Lower leg skin (tissue), 3 donors: Measurements from ENCODE around the gene R3HDM2.

Experiments
- POLR2A ChIP-seq, 2 donors: fragments of 450-650 bp; IDR thresholded peaks; one replicate each; pipeline ENCODE4 v1.6.1; 2016 to 2017; ENCODE audit warnings: antibody characterized with exemption in 2 of 2, mild to moderate bottlenecking in 1 of 2, moderate library complexity in 1 of 2
- TF ChIP-seq, protein P1 (sequence below), 3 donors: fragments of 450-650 bp; IDR thresholded peaks; one replicate each; pipeline ENCODE4 v1.5.1; 2016; ENCODE audit warnings: antibody characterized with exemption in 3 of 3, mild to moderate bottlenecking in 3 of 3, moderate library complexity in 2 of 3

DNA sequence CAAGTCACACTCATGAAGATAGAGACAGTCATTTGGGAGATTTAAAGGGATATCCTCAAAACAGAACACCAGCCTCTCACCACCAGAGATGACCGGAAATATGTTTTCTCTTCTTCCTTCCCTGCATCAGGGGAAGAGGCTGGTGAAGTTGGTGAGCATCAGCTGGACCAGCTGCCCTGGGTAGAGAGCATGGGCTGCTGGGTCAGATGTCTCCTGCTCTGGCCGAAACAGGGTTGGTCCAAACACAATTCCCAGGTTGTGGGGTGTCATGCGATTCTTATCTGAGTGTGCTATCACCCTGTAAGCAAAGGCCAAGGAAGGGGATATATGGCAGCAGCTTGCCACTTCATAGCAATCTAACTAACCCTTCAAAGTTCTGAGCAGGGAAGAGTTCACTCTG lies 41.5 kb upstream of the R3HDM2 start:
- TF ChIP-seq POLR2A (IDR thresholded peaks at IDR 0.05): no peak
- TF ChIP-seq, protein P1, sequence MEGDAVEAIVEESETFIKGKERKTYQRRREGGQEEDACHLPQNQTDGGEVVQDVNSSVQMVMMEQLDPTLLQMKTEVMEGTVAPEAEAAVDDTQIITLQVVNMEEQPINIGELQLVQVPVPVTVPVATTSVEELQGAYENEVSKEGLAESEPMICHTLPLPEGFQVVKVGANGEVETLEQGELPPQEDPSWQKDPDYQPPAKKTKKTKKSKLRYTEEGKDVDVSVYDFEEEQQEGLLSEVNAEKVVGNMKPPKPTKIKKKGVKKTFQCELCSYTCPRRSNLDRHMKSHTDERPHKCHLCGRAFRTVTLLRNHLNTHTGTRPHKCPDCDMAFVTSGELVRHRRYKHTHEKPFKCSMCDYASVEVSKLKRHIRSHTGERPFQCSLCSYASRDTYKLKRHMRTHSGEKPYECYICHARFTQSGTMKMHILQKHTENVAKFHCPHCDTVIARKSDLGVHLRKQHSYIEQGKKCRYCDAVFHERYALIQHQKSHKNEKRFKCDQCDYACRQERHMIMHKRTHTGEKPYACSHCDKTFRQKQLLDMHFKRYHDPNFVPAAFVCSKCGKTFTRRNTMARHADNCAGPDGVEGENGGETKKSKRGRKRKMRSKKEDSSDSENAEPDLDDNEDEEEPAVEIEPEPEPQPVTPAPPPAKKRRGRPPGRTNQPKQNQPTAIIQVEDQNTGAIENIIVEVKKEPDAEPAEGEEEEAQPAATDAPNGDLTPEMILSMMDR (IDR thresholded peaks at IDR 0.05): no peak
